T-helper 2 cell treated with Interferon-gamma antibody and Interleukin-4, amounts not matched to agents 5 μg/mL and 100 μg/mL, for 36 hours (primary cell): Measurements from ENCODE around the gene BCKDK.

Source experiments
- DNase-seq: peaks from one replicate; pipeline ENCODE4 v3.0.0; 2021; ENCODE audit warnings: low spot score
- H3K27ac Mint-ChIP-seq: one replicate; pipeline ENCODE4 v1.8.0; 2021; ENCODE audit warnings: mild to moderate bottlenecking, mixed read lengths
- H3K27me3 Mint-ChIP-seq: one replicate; pipeline ENCODE4 v1.8.0; 2021; ENCODE audit warnings: low read depth, mixed read lengths
- H3K36me3 Mint-ChIP-seq: one replicate; pipeline ENCODE4 v1.8.0; 2021; ENCODE audit warnings: low read depth, mixed read lengths
- H3K4me1 Mint-ChIP-seq: one replicate; pipeline ENCODE4 v1.8.0; 2021; ENCODE audit warnings: low read depth, mixed read lengths
- H3K4me3 Mint-ChIP-seq: one replicate; pipeline ENCODE4 v1.8.0; 2022; ENCODE audit warnings: mild to moderate bottlenecking, moderate library complexity, mixed read lengths
- H3K9me3 Mint-ChIP-seq: one replicate; pipeline ENCODE4 v1.8.0; 2021; ENCODE audit warnings: mixed read lengths

Gene BCKDK

DNA sequence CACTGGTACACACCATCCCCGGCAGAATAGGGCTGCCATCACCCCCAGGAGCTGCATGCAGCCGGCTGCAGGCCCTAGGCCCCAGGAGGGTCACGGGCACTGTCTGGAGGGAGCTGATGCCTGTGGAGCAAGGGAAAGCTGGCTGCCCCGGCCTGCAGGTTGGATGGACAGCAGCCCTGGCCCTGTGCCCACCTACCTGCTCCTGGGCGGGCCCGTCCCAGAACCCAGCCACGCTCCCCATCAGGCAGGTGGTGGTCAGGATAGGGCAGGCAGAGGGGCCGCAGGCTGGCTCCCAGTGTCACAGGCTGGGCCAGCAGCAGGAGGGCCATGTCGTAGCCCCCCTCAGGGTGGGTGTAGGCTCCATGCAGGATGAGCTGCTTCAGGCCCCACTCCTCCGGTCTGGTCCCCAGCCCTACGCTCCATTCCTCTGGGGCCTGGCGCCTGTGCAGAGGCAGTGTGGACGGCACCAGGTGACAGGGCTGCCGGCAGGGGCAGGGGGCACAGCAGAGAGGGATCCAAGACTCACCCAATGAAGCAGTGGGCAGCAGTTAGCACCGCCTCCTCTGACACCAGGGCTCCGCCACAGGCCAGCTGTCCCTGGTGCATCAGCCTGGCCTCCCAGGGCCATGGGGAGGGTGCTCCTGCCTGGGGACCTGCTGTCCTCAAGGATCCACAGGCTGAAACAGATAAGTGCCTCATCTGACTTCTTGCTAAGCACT is 23.4 kb upstream of the BCKDK start:
- H3K4me3 Mint-ChIP-seq, result no peak overlapping the region
- H3K4me1 Mint-ChIP-seq, result peaks cover 3% of the 10 kb centered on the region
- H3K9me3 Mint-ChIP-seq, result no peaks in the 10 kb centered on the region
- H3K27me3 Mint-ChIP-seq, result no peaks in the 10 kb centered on the region
- DNase-seq, result no peak
- H3K27ac Mint-ChIP-seq, result no peak overlapping the region
- peaks cover 18% of the 10 kb centered on the region for H3K36me3 Mint-ChIP-seq

DNA sequence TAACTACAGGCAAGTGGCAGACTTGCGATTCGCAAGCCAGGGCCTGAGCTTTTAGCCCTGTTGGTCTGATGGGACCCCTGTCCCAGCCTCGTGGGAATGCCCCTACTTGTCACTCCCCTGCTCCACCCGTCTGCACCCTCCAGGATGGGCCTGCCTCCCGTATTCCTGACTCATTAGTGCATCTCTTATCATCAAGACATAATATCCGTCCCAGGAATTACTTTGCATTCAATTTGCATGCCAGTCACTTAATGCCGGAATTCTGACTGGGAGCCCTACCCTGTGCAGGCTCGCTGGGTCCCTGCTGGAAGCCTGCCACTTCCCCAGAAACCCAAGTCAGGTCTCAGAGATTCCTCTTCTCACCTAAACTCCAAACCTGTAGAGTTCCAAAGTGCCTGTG is 22.8 kb upstream of the BCKDK start:
- H3K4me1 Mint-ChIP-seq, result peaks cover 3% of the 10 kb centered on the region
- H3K9me3 Mint-ChIP-seq, result no peaks in the 10 kb centered on the region
- no peak overlapping the region for H3K4me3 Mint-ChIP-seq
- no peaks in the 10 kb centered on the region for H3K27me3 Mint-ChIP-seq
- DNase-seq, result no peak
- no peak overlapping the region for H3K27ac Mint-ChIP-seq
- peaks cover 15% of the 10 kb centered on the region for H3K36me3 Mint-ChIP-seq

DNA sequence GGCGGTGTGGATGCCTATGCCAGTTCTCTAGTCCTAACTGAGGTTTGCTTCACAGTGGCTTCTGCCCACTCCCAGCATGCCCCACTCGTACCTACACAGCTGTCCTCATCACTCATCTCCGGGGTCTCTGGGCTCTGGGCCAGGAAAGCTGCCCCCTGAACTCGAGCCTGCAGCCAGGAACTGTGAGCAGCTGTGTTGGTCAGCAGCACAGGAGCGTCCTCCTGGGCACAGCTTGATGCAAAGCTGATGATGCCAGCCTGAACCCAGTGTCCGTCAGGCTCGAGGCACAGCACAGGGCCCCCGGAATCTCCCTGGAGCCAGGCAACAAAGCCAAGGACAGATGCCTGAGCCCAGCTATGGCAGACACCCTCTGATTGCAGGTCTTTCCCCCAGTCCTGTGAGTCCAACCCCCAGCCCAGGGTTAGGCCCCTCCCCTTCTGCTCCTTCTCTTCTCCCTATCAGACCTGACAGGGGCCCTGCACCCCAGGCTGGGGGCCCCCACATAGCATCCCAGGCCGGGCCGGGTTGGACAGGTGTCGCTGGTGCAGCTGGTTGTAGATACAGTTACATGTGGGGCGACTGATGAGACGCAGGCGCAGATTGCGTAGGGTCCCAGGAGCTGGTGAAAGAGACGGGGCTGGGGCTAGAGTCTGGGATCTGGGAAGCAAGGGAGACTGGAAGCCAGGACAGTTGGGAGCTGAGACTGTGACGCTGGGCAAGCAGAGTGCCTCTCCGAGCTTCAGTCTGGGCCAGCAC is 22.1 kb upstream of the BCKDK start:
- Mint-ChIP-seq H3K36me3 (peaks cover 13% of the 10 kb centered on the region), H3K9me3 (no peaks in the 10 kb centered on the region), H3K4me3 (no peak overlapping the region), H3K27ac (no peak overlapping the region), H3K27me3 (no peaks in the 10 kb centered on the region), H3K4me1 (peaks cover 3% of the 10 kb centered on the region)
- DNase-seq, result no peak

DNA sequence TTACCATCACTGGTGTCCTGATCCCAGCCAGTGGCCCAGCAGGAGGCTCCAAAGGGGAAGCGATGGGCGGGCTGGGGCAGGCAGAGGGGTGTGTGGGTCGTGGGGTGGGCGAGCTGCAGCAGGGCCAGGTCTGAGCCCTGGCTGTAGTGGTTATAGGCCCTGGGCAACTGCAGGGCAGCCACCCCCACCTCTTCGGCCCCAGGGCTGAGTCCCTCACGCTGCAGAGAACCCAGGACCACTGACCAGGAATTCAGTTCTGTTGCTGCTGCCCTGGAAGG is 21.6 kb upstream of the BCKDK start:
- H3K9me3 Mint-ChIP-seq, result no peaks in the 10 kb centered on the region
- H3K27me3 Mint-ChIP-seq, result no peaks in the 10 kb centered on the region
- H3K4me3 Mint-ChIP-seq, result no peak overlapping the region
- no peak for DNase-seq
- H3K4me1 Mint-ChIP-seq, result peaks cover 3% of the 10 kb centered on the region
- H3K36me3 Mint-ChIP-seq, result peaks cover 13% of the 10 kb centered on the region
- no peak overlapping the region for H3K27ac Mint-ChIP-seq

DNA sequence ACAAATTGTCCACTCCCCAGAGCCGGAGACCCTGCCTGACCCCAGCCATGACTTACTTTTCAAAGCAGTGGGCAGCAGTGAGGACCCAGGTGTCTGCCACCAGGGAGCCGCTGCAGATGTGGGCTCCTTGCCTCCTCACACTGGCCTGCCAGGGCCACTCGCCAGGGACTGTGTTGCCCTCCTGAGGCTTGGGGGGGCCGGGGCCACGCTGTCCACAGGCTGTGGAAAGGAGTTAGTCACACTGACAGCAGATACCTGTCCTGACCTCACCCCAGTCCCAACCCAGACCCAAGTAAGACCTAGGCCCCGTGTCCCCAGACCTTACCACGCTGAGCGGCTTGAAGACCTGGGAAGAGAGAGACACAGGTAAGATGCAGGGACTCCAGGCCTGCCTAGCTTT is 20.7 kb upstream of the BCKDK start:
- Mint-ChIP-seq H3K4me1 (no peaks in the 10 kb centered on the region), H3K4me3 (no peak overlapping the region), H3K27ac (no peak overlapping the region), H3K36me3 (peaks cover 10% of the 10 kb centered on the region), H3K9me3 (no peaks in the 10 kb centered on the region), H3K27me3 (no peaks in the 10 kb centered on the region)
- no peak for DNase-seq

DNA sequence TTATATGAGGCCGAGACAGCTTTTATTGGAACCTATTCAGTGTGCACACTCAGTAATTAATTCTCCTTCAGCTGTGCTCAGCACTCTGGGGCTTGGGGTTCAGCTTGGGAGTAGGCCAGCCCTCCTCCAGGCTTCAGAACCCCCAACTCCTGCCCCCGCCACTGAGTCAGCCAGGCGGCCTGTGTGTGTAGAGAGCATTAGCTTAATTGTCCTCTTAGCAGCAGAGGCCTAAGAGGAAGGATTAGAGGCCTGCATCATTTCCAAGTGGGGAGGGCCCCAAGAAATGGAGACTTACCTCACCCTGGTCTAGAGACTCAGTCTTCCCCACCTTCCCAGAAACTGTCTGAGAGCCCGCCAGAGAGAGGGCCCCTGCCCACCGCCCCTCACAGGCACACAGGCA is 20.2 kb upstream of the BCKDK start:
- Mint-ChIP-seq H3K36me3 (peaks cover 10% of the 10 kb centered on the region), H3K4me3 (no peak overlapping the region), H3K27me3 (no peaks in the 10 kb centered on the region), H3K27ac (no peak overlapping the region), H3K4me1 (no peaks in the 10 kb centered on the region), H3K9me3 (no peaks in the 10 kb centered on the region)
- no peak for DNase-seq

DNA sequence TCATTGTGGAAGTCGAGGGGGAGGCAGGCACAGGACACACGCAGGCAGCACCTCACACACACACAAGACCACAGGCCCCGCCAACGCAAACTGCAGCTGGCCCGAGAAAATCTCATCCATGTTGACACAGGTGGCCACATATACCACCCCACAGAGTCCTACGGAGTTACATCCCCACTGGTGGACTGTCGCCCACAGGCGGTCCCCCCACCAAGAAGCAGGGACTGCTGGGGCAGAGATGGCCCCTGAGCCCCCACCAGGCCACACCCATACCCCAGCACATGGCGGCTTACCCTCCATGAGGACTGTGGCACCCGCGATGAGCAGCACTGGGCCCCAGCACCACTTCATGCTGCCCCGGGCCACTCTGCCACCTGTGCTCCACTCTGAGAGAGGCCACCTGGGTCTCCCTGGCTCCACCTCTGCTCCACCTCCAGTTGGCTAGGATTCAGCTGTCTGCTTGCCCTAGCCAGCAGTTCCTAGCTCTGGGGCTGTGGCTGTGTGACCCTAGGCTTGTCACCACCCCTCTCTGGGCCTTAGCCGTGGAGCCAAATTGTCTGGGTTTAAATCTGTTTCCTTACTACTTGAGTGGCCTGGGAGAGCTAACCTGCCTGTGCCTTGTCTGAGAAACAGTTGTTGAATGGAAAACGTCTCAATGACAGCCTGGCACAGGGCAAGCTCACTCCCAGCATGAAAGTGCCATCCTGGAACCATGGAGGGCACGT is 19.6 kb upstream of the BCKDK start, which contains the start of gene PRSS53:
PRSS53 (minus strand) TSS at position 485 of the 725 bp plus-strand sequence; CDS start at position 351, 134 bp downstream.
- H3K36me3 Mint-ChIP-seq, result peaks cover 10% of the 10 kb centered on the region
- no peak within 1 kb of the TSS for H3K4me3 Mint-ChIP-seq
- H3K9me3 Mint-ChIP-seq, result no peaks in the 10 kb centered on the region
- peaks cover 1% of the 10 kb centered on the region for H3K4me1 Mint-ChIP-seq
- H3K27ac Mint-ChIP-seq, result no peak within 1 kb of the TSS
- no peaks in the 10 kb centered on the region for H3K27me3 Mint-ChIP-seq
- no peak for DNase-seq

DNA sequence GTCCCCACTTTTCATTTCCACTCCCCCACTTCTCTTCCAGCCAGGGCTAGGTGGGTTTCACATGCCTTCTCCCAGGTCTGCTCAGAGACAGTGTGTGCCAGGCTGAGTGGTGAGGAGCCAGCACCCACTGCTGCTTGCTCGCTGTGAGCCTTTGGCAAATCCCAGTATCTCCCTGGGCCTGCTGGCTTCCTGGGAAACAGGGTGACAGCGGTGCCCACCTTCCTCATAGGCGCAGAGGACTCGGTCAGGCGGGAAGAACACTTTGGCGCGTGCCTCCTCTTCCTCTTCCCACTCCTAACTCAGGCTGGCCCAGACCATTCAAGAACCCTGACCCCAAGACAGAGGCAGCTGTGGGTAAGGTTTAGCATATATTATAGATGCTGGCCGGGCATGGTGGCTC is 19.0 kb upstream of the BCKDK start:
- peaks cover 4% of the 10 kb centered on the region for H3K4me1 Mint-ChIP-seq
- no peaks in the 10 kb centered on the region for H3K9me3 Mint-ChIP-seq
- no peak overlapping the region for H3K4me3 Mint-ChIP-seq
- no peaks in the 10 kb centered on the region for H3K27me3 Mint-ChIP-seq
- H3K36me3 Mint-ChIP-seq, result peaks cover 11% of the 10 kb centered on the region
- no peak for DNase-seq
- no peak overlapping the region for H3K27ac Mint-ChIP-seq

DNA sequence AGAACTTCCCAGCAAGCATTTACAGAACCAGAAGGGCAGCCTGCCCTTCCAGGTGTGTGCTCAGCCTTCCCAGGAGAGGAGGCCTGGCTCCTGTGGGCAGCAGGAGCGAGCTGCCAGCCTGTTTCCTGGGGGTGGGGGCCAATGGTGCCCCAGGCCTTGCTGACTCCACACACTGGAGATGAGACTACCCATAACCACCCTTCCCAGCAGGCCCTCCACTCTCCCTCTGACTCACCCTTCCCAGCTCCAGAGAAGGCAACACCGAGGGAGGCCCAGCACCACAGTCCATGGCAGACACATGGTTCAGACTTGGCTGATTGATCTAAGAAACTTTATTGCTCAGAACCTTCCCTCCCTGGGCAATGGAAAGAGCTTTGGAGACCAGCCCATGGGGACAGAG is 17.6 kb upstream of the BCKDK start:
- Mint-ChIP-seq H3K27ac (no peak overlapping the region), H3K27me3 (no peaks in the 10 kb centered on the region), H3K36me3 (peaks cover 13% of the 10 kb centered on the region), H3K9me3 (no peaks in the 10 kb centered on the region), H3K4me1 (peaks cover 9% of the 10 kb centered on the region), H3K4me3 (no peak overlapping the region)
- no peak for DNase-seq

DNA sequence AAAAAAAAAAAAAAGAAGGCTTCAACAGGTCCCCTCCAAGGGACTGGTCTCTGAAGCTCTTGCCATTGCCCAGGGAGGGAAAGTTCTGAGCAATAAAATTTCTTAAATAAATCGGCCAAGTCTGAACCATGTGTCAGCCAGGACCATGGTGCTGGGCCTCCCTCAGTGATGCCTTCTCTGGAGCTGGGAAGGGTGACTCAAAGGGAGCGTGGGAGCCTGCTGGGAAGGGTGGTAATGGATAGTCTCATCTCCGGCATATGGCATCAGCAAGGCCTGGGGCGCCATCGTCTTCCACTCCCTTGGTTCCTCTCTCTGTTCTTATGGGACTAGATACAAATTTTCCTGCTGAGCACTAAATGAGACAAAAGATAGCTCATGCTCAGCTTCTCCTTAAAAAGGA is 15.9 kb upstream of the BCKDK start:
- H3K36me3 Mint-ChIP-seq, result peaks cover 12% of the 10 kb centered on the region
- peak overlapping the region; percentile 1 for H3K4me3 Mint-ChIP-seq
- H3K9me3 Mint-ChIP-seq, result no peaks in the 10 kb centered on the region
- H3K27me3 Mint-ChIP-seq, result no peaks in the 10 kb centered on the region
- peaks cover 13% of the 10 kb centered on the region for H3K4me1 Mint-ChIP-seq
- H3K27ac Mint-ChIP-seq, result no peak overlapping the region
- no peak for DNase-seq

DNA sequence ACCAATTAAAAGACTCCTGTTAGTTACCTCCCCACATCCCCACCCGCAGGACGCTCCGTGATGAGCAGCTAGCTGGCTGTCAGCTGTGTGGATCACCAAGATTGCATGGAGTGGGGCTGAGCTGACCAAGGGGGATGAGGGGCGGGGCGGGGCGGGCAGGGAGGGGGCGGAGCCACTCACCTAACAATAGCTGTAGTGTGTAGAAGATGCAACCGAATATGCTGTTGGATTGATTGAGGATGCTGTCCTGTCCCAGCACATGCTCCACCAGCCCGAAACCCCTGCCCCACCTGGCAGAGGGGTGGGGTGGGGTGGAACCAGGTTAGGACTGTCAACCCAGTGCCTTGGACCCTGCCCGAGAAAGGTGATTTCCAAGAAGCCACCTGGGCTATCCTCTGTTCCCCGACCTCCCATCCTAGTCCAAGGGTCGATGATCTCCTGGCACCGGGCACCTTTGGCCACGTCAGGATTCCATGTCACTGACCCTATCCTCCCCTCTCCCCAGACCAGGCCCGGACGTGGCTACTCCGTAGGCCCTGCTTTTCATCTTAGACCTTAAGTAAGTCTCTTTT is 15.0 kb upstream of the BCKDK start:
- H3K36me3 Mint-ChIP-seq, result peaks cover 12% of the 10 kb centered on the region
- H3K27ac Mint-ChIP-seq, result peak overlapping the region; percentile 8
- H3K9me3 Mint-ChIP-seq, result no peaks in the 10 kb centered on the region
- DNase-seq, result no peak
- H3K4me1 Mint-ChIP-seq, result peaks cover 13% of the 10 kb centered on the region
- H3K4me3 Mint-ChIP-seq, result peak overlapping the region; percentile 91
- H3K27me3 Mint-ChIP-seq, result no peaks in the 10 kb centered on the region

DNA sequence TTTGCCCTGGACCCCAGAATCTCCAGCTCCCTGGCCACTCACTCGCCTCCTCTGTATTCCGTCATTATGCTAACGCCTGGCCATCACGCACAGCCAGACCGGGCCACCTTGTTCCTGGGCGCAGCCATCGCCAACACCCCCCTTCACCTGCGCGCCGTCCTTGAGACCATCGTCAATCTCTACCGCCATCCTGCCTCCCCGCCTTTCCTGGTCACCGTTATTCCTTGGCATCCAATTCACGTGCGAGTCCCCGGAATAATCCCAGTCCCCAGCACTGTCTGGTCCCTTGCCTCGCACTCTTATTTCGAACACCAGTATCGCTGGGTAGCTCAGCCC is 14.1 kb upstream of the BCKDK start:
- peak overlapping the region; percentile 91 for H3K4me3 Mint-ChIP-seq
- H3K27ac Mint-ChIP-seq, result peak overlapping the region; percentile 86
- no peak for DNase-seq
- H3K4me1 Mint-ChIP-seq, result peaks cover 13% of the 10 kb centered on the region
- H3K9me3 Mint-ChIP-seq, result no peaks in the 10 kb centered on the region
- no peaks in the 10 kb centered on the region for H3K27me3 Mint-ChIP-seq
- peaks cover 12% of the 10 kb centered on the region for H3K36me3 Mint-ChIP-seq

DNA sequence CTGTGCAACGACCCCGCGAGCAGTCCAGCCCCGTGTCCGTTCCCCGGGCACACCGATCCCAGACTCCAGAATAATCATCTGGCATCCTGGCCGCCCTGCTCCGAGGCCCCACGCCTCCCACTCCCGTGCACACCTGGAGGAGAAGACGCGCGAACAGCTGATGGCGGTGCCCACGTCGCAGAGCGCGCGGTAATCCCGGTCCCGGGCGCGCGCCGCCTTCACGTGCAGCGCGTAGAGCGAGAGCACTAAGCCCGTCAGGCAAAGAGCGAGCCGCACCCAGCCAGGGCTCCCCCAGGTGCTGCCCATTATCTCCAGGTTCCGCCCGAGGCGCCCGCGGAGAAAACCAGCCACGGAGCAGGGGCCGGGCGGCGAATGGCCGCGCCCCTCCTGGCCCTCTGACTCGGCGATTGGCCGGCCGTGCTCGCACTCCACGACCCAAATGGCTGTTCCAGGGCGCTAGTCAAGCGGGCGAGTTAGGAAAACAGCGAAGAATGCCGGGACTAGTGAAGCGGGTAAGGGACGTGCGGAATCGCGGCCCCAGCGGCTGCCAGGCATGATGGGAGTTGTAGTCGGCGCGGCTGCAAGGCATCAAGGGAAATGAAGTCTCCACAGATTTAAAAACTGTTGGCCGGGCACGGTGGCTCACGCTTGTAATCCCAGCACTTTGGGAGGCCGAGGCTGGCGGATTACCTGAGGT is 13.6 kb upstream of the BCKDK start, which contains the start of gene VKORC1:
VKORC1 (minus strand) TSS at position 374 of the 697 bp plus-strand sequence; CDS start at position 306, 68 bp downstream.
- Mint-ChIP-seq H3K4me3 (peak within 1 kb of the TSS; percentile 91), H3K9me3 (no peaks in the 10 kb centered on the region), H3K27me3 (no peaks in the 10 kb centered on the region), H3K27ac (peak within 1 kb of the TSS; percentile 86), H3K4me1 (peaks cover 13% of the 10 kb centered on the region), H3K36me3 (peaks cover 10% of the 10 kb centered on the region)
- peak; percentile 91 for DNase-seq
